Globus pallidus (tissue), 1 donor: Measurements from ENCODE around the gene RAB20.
"Not testable (repeated sequence)": the region's sequence is repeated elsewhere in the genome, so short reads cannot be mapped to it uniquely, and the experiment has no call there.

Experiments used
- DNase-seq: peaks from one replicate; pipeline ENCODE4 v3.0.0-alpha.2; 2015; ENCODE audit warnings: low spot score

RAB20 gene

DNA sequence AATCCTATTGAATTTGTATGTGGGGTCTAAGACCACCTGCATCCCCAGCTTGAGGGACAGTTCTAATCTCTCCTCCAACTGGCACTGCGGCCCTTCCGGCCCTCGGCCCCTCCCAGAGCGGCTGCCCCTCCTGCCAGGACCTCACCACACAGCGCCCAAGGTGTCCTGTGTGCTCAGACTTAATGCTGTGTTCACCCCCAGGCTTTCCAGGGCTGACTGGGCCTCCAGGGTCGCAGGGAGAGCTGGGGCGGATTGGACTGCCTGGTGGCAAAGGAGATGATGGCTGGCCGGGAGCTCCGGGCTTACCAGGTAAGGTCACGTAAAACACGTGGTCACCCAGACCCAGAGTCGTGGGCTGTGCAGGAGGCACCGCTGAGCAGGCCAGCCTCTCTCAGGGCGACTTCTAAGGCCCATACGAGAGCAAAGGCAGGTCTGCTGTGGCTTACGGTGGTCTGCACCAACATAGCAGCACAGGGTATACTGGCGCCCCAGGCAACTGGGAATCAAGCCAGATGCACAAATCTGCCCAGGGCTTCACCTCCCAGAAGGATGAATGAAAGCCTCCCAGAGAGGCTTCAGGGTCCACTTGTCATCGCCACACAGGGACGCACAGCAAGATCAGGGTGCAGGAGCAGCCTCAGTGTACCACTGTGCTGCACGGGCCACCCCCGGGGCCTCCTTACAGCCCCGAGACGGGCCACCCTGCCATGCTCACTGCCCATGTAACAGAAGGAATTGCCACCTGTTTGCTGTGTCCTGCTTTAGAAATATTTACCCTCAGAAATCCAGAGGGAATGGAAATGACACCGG is 69.4 kb downstream of the RAB20 start:
- no peak for DNase-seq

DNA sequence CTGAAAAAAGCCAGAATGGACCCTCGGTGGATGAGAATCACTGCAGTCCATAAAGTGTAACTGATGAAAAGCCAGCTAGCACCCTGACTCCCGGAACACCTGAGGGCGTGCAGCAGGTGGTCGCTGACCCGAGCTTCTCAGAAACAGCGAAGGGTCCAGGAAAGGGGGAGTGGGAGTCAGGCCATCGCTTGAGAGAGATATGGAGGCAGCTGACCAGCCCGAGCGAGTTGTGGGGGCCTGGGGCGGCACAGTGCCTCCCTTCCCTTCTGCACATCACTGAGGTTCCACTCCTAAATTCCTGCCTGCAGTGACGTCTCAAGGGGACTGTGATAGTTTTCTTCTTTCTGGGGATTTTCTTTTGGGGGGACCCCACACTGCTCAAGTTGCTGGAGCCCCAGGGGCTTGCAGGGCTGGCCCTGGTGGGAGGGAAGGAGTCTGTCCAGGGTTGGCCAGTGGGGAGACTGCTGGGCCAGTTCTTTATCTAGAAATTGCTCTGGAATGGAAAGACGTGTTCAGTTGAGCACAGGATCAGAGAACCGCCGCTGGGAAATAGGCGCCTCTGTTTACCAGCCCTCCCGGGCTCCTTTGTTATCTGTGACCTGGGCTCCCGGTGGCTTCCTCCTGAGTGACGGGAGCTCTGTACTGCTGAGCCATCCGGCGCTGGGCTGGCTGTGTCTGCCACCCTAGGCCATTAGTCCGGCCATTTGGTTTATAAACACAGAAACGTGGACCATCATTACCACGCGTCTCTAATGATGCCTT is 71.3 kb downstream of the RAB20 start:
- DNase-seq = no peak

DNA sequence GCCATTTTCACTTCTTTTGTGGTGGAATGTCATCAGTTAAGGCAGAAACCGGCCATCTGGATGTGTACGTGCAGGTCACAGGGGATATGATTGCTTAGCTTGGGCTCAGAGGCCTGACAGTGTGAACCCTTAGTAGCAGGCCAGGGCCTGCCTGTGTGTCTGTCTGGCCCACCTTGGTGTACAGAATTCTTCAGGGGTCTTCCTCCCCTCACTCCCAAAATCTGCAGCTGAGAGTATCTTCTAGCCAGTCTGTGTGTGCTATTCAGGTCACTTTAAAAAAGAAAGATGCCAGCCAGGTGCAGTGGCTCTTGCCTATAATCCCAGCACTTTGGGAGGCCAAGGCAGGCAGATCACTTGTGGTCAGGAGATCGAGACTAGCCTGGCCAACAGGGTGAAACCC is 74.6 kb downstream of the RAB20 start:
- DNase-seq = not testable (repeated sequence)

DNA sequence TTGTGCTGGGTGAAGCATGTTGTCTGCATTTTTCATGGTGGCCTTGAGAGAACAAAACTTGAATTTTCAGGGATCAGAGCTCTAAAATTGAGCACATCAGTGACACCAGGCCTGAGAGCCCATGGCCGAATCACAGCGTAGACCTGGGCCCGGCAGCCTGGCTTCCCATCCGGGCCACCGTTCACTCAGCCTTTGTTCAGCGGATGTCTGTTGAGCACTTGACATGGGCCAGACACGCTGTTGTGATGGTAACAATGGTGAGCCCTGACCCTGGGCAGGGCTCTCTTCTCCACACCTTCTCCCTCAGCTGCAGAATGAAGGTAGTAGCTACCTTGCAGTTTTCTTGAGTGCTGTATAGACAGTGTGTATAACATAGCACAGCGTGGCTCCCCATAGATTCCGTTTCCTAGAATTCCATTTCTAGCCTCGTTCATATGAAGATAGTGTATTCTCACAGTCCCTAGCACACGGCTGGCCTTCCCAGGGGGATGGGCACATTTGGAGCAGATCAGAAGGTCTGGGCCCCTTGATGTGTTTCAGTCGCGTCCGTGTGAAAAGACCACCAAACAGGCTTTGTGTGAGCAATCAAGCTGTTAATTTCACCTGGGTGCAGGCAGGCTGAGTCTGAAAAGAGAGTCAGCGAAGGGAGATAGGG is 75.3 kb downstream of the RAB20 start:
- DNase-seq = no peak

DNA sequence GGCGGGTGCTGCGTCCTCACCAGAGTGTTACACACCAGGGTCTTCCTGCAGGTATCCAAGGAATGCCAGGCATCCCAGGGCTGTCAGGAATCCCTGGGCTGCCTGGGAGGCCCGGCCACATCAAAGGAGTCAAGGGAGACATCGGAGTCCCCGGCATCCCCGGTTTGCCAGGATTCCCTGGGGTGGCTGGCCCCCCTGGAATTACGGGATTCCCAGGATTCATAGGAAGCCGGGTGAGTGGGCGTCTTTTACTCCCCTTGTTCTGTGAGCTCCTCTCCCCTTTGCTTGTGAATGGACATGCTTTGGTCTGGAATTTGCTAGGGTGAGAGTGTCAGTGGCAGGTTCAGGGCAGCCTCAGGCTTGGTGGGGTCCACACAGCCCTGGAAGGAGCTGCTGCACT is 75.9 kb downstream of the RAB20 start:
- no peak for DNase-seq

DNA sequence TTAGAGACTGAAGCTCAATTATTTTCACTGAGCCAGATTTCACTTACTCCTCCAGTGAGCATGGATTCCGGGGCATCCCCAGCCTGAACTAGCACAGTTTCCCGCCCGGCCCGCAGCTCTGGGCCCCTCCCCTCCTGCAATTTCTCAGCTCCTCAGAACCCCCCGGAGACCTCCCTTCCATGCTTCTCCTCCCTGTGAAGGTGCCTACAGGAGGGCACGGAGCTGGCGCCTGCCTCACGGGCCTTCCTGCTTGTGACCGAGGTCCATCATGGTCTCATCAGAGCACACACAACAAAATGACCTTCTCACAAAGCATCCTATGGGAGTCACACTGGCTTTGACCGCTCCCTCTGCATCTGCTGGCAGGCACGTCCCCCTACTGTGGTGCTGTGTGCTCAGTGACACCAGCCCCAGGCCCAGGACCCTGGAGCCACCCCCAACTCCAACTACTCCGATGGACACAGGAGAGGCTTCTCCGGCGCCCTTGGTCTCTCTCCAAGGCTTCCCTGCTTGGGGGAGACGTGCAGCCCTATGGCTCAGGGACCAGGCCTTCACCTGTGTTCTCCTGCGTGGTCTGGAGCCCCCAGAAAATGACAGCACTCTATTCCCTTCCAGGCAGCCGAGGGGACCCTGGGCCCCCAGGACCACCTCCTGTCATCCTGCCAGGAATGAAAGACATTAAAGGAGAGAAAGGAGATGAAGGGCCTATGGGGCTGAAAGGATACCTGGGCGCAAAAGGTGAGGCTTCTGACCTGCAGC is 77.1 kb downstream of the RAB20 start:
- no peak for DNase-seq

DNA sequence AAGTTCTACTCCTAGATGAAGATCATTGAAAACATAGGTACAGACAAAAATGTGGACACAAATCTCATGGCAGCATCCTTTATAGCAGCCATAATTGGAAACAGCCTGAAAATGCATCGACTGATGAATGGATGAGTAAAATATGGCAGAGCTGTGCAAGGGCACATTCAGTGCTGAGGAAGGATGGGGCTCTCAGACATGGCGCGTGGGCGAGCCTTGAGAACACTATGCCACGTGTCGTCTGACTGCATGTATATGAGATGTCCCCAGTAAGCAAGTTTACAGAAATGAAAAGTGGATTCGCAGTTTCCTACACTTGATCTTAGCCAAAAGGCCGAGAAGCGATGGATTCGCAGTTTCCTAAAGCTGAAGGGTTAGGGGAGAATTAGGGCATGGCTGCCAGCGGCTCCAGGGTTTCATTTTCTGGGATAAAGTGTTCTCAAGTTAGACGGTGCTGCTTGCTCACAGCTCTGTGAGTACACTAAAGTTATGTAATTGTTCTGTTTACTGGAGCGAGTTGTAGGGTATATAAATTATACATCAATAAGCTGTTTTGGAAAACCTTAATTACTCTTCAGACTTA is 78.0 kb downstream of the RAB20 start:
- DNase-seq = no peak

DNA sequence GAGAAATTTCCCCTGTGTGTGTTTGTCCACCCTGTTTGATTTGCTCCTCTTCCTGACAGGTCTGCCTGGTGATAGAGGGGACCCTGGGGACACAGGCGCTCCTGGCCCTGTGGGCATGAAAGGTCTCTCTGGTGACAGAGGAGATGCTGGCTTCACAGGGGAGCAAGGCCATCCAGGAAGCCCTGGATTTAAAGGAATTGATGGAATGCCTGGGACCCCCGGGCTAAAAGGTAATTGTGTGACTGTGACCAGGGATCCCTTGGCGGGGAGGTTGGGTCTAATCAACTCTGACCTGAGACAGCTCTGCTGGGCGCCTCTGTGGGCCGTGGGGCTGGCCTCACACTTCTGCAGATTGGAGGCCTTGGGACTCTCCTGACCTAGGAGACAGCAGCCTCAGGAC is 81.4 kb downstream of the RAB20 start:
- DNase-seq = no peak

DNA sequence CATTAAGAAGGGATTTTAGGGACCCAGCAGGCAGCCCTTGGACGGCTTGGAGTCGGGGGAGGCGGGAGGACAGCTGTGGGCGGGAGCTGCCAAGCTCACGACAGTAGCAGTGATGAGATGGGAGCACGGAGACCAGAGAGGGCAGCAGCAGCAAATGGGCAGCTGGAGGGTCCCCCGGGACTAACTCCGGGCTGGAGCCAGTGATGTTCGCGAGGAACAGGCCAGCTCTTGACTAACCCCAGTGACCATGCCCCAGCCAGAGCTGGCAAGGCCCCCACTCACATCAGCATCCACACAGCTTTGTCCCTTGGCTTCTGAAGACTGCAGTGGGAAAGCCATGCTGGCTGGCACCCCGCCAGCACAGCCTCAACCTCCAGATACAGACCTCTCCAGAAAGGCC is 81.9 kb downstream of the RAB20 start:
- no peak for DNase-seq

DNA sequence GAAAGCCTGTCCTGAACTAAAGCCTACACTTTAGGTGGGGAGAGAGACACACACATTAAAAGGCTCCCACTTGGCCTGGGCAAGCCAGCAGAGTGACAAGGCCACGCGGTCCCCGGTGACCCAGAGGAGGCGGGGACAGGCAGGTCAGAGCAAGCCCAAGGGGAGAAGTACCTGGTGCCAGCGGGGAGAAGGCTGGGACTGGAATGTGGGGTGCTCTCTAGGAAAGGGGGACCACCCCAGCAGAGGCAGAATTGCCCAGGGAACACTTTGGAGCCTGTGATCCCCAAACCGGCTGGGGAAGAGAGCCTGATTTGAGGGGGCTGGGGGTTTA is 82.3 kb downstream of the RAB20 start:
- DNase-seq = no peak

DNA sequence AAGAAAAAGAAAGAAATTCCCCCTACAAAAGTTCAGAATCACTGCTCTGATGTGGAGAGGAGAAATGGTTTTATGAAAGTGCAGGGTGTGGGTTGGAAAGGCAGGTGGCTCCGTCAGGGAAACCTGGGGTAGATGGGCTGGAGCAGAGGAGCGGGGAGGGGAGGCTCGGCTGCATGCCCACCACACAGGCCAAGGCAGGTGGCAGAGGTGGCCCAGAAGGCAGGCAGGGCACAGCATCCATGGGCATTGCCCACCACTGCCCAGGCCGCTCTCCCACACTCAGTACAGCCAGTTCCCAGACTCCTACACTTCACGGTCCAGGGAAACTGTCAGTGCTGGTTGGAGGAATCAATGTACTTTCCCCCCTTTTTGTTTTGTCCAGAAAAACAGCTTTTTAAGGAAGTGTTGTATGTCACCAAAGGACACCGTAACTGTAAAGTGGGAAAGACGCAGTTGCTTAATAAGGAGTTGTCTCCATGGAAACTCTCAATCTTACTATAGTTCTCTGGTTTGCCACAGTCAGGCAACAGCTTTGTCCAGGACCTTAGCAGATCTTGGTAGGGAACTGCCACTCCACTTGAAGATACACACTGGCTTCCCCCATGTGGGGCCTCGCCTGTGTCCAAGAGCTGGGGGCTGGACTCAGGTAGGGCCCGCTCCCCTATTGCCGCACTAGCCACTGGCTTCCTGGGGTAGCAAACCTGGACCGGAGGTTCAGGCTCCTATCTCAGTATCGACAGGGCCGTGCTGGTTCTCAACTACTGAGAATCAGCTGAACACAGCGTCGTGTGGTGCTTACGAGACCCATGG is 82.9 kb downstream of the RAB20 start:
- DNase-seq = no peak

DNA sequence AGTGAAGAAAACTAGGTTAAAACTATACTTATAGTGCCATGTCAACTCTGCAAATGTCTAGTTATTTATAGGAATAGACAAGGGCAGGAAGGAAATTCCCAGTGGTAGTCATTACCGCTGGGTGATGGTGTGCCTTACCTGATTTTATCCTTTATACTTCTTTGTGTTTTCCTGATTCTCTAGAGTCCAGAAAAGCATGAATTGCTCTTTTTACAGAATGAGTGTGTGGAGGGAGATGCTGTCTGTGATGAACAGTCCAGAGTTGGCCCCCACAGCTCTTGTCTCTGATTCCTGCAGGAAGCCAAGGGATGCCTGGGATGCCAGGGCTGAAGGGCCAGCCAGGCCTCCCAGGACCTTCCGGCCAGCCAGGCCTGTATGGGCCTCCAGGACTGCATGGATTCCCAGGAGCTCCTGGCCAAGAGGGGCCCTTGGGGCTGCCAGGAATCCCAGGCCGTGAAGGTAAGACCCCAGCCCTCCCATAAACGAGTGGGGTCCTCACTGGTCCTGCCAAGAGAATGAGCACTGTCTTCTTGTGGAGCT is 83.7 kb downstream of the RAB20 start:
- no peak for DNase-seq

DNA sequence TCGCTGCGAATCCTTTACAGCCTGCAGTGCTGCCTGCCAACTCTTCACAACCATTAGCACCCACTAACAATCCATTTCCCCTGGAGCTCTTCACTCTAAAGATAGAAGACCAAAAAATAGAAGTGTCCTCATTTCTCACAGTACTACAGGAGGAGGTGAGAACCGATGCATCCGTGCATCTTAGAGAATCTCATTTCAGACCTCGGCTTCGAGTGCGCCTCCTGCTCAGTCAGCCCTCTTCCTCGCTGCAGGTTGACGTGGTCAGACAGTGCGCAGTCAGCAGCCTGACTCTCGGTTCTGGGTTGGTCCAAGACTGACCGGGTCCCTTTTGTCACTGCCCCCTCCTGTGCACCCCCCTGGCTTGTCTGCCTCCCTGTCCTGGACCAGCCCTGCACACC is 85.3 kb downstream of the RAB20 start:
- DNase-seq = no peak

DNA sequence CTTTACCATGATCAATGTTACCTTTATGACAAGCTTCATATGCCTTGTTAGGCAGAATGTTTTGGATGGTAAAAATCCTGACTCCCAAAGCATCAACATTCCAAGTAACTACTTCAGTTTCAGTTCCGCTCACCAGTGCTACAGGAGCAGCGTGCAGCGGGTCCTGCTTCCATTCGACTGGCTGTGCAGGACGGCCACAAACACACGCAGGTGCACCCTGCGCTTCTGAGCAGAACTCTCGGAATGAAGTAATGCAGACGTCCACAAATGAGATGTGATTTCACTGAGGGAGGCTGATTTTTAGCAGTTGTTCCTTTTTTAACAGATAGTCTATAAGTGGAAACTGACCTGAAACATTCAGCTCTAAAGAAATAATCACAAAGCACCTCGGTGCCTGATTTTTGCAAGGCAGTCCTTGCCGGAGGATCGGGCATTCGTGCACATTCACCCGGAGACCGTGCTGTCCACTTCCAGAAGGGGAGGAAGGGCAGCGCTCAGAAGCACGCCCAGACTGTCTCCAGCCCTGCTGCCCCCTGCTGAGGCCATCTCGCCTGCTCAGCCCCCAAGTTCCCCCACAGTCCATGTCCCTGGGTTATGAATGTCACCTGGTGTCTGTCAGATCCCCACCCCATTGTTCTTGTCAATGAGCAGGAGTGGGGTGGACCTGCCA is 85.8 kb downstream of the RAB20 start:
- DNase-seq = no peak

DNA sequence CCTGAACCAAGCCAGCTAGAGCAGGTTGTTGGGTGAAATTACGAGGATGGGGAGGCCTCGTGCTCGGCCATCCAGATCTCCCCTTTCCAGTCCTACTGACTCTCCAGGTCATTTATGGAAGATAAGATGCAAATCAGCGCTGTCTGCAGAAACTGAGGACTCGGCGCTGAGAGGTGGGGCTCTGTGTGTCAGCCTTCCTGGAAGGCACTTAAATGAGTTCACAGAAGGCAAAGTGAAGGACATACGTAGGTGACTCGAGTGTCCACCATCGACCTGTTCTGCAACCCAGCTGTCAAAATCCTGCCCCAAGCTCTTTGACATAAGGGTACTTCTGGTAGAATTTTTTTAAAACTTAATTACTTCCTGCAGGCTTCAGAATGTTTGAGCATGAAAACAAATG is 86.4 kb downstream of the RAB20 start:
- no peak for DNase-seq

DNA sequence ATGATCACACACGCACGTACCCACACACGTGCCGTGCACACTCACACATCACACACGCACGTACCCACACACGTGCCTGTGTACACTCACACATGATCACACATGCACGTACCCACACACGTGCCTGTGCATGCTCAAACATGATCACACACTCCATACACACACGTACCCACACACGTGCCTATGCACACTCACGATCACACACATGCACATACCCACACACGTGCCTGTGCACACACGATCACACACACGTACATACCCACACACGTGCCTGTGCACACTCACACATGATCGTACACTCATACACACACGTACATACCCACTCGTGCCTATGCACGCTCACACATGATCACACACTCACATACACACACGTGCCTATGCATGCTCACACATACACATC is 86.8 kb downstream of the RAB20 start:
- no peak for DNase-seq
